ENCODE measurements around the gene LTA. TPM values are rescaled to one million over a fixed set of nuclear protein-coding genes. Genes with fewer than 3 reads are reported as not detected.

The LTA gene
- total RNA-seq, 1 experiment from 2014 or later = not detected

GRCh38 chr6:31592396-31592771 is 20.3 kb downstream of the LTA start:
- H3K4me3 Mint-ChIP-seq (ENCODE audit: low read depth, unreplicated experiment) = no peak overlapping the region
- no peaks in the 10 kb centered on the region for H3K9me3 Mint-ChIP-seq (ENCODE audit: low read depth, unreplicated experiment)
- TF ChIP-seq CTCF (IDR thresholded peaks at IDR 0.05; ENCODE audit: unreplicated experiment) = no peak
- no peak for DNase-seq
- H3K27ac Mint-ChIP-seq (ENCODE audit: unreplicated experiment) = no peak overlapping the region
- no peaks in the 10 kb centered on the region for H3K4me1 Mint-ChIP-seq (ENCODE audit: low read depth, unreplicated experiment)
- H3K27me3 Mint-ChIP-seq (ENCODE audit: unreplicated experiment) = peaks cover 23% of the 10 kb centered on the region
- no TSS peak for BruUV-seq (replicated peaks)
- intact Hi-C loops (cut with micrococcal nuclease; ENCODE audit: unreplicated experiment) = no loop called here
- no peaks in the 10 kb centered on the region for H3K36me3 Mint-ChIP-seq (ENCODE audit: insufficient read depth, unreplicated experiment)
- CTCF ChIA-PET = interaction anchor here (0.7 to 1.7 kb wide), 2 partner anchors 44 to 360 kb away, joined by 4 to 8 read pairs; partner anchors contain the start of gene NFKBIL1

- Mint-ChIP-seq H3K9me3 (ENCODE audit: low read depth, unreplicated experiment) (no peaks in the 10 kb centered on the region), H3K4me1 (ENCODE audit: low read depth, unreplicated experiment) (peaks cover 8% of the 10 kb centered on the region), H3K4me3 (ENCODE audit: low read depth, unreplicated experiment) (no peak overlapping the region), H3K36me3 (ENCODE audit: insufficient read depth, unreplicated experiment) (no peaks in the 10 kb centered on the region), H3K27ac (ENCODE audit: unreplicated experiment) (no peak overlapping the region), H3K27me3 (ENCODE audit: unreplicated experiment) (no peaks in the 10 kb centered on the region)
- intact Hi-C loops (cut with micrococcal nuclease; ENCODE audit: unreplicated experiment) = loop anchor here (5.0 kb wide), 1 partner anchor 200 kb away; no protein-coding TSS in a partner anchor
- TF ChIP-seq CTCF (IDR thresholded peaks at IDR 0.05; ENCODE audit: unreplicated experiment) = peak; percentile 75
- BruUV-seq (replicated peaks) = no TSS peak
- CTCF ChIA-PET = interaction anchor here (0.6 to 4.3 kb wide), 11 partner anchors 9 to 658 kb away, joined by 3 to 84 read pairs (median 5); partner anchors contain the start of genes ATP6V1G2, DDX39B, LTB and NFKBIL1
- DNase-seq = peak; percentile 45
Measured at GRCh38 chr6:31597006-31597405, 24.9 kb downstream of the LTA start.

DNA sequence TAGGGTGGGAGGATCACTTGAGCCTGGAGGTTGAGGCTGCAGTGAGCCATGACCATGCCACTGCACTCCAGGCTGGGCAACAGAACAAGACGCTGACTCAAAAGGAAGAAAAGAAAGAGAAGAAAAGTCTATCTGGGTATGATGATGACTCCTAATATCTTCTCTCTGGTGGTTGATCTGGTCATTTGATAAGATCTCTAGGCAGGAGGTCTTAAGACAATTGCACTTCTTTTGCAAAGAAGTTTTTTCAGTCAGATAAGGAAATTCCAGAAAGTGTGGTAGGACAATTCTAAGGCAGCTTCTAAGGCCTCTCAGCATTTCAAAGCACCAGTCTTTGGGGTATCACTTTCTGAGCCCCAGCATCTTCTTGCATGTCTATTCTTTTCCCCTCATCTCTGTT is 35.2 kb downstream of the LTA start:
- no peak for DNase-seq
- CTCF ChIA-PET = interaction anchor here (0.6 to 1.2 kb wide), 2 partner anchors 8 to 45 kb away, joined by 4 to 5 read pairs; no protein-coding TSS in a partner anchor
- Mint-ChIP-seq H3K4me1 (ENCODE audit: low read depth, unreplicated experiment) (no peaks in the 10 kb centered on the region), H3K36me3 (ENCODE audit: insufficient read depth, unreplicated experiment) (no peaks in the 10 kb centered on the region), H3K4me3 (ENCODE audit: low read depth, unreplicated experiment) (no peak overlapping the region), H3K27me3 (ENCODE audit: unreplicated experiment) (peaks cover 43% of the 10 kb centered on the region), H3K27ac (ENCODE audit: unreplicated experiment) (no peak overlapping the region), H3K9me3 (ENCODE audit: low read depth, unreplicated experiment) (no peaks in the 10 kb centered on the region)
- TF ChIP-seq CTCF (IDR thresholded peaks at IDR 0.05; ENCODE audit: unreplicated experiment) = no peak
- intact Hi-C loops (cut with micrococcal nuclease; ENCODE audit: unreplicated experiment) = no loop called here
- no TSS peak for BruUV-seq (replicated peaks)

- DNase-seq = no peak
- Mint-ChIP-seq H3K9me3 (ENCODE audit: low read depth, unreplicated experiment) (no peaks in the 10 kb centered on the region), H3K27ac (ENCODE audit: unreplicated experiment) (no peak overlapping the region), H3K4me3 (ENCODE audit: low read depth, unreplicated experiment) (no peak overlapping the region), H3K27me3 (ENCODE audit: unreplicated experiment) (peaks cover 33% of the 10 kb centered on the region), H3K36me3 (ENCODE audit: insufficient read depth, unreplicated experiment) (no peaks in the 10 kb centered on the region), H3K4me1 (ENCODE audit: low read depth, unreplicated experiment) (no peaks in the 10 kb centered on the region)
- no peak for TF ChIP-seq CTCF (IDR thresholded peaks at IDR 0.05; ENCODE audit: unreplicated experiment)
- intact Hi-C loops (cut with micrococcal nuclease; ENCODE audit: unreplicated experiment) = no loop called here
- CTCF ChIA-PET = interaction anchor here (0.7 to 1.3 kb wide), 4 partner anchors 11 to 218 kb away, joined by 3 to 6 read pairs (median 3); no protein-coding TSS in a partner anchor
- BruUV-seq (replicated peaks) = no TSS peak
Measured at GRCh38 chr6:31609519-31610406, 37.7 kb downstream of the LTA start.
